K562 (cell line): ENCODE results near the gene SCN7A. TPM values are rescaled to one million over a fixed set of nuclear protein-coding genes. Genes with fewer than 3 reads are reported as not detected.

ENCODE experiments used
- ATAC-seq: fragments of 200-7000 bp; cut with Tn5 transposase; 3 replicates; pipeline ENCODE4 v1.9.1; 2020; ENCODE audit warnings: moderate library complexity
- BruUV-seq: library from RNA; stranded (reverse); fragments of 400-500 nt; replicated peaks from 2 replicates; lab custom pipeline; 2021; lab: Mats Ljungman, UMichigan
- CTCF ChIA-PET: fragments of 300-600 bp; formaldehyde crosslinking; extraction: SDS; loops from one replicate; lab custom pipeline; 2021; ENCODE audit warnings: low intra/inter-chr PET ratio; lab: Yijun Ruan, JAX
- POLR2A ChIA-PET: fragments of 300-600, 350-650 bp; sonication (Branson Sonifier 250); formaldehyde crosslinking; extraction: SDS; loops from one replicate; lab custom pipeline; 2021; ENCODE audit warnings: antibody characterized with exemption, inconsistent platforms; lab: Yijun Ruan, JAX
- DNase-seq, 4 experiments: peaks; one replicate each; pipeline versions ENCODE4 v3.0.0 to v3.0.0-alpha.2; 2011 to 2018; ENCODE audit warnings: low spot score in 3 of 4, mixed read lengths in 3 of 4; ENCODE audit errors: extremely low read depth in 1 of 4
- FAIRE-seq: peaks from 2 replicates; lab custom pipeline; 2011; peaks lifted over from hg19 to GRCh38; lab: Jason Lieb, UNC
- H2AFZ ChIP-seq: 2 replicates; pipeline ENCODE4 v1.6.0; 2011; ENCODE audit warnings: low read depth, low read length, control low read depth, inconsistent platforms
- H3K27ac ChIP-seq: fragments of 200-600 bp; 3 replicates; pipeline ENCODE4 v1.8.0; 2011; ENCODE audit warnings: low read depth, mild to moderate bottlenecking, control low read depth, inconsistent platforms, low read length, moderate library complexity, mixed read lengths; ENCODE audit errors: extremely low read depth
- H3K27me3 ChIP-seq, 2 experiments: fragments of 300-600 bp in 1 of 2; 2 replicates in 1 of 2; 3 replicates in 1 of 2; pipeline versions ENCODE4 v1.6.0 to v1.8.0; 2011; ENCODE audit warnings: inconsistent platforms in 2 of 2, low read length in 2 of 2, mild to moderate bottlenecking in 1 of 2, mixed read lengths in 1 of 2, moderate library complexity in 1 of 2; ENCODE audit not compliant: control insufficient read depth in 2 of 2, insufficient read depth in 2 of 2
- H3K36me3 ChIP-seq: fragments of 300-600 bp; 3 replicates; pipeline ENCODE4 v1.8.0; 2011; ENCODE audit warnings: mild to moderate bottlenecking, low read length, inconsistent platforms; ENCODE audit not compliant: control insufficient read depth, insufficient read depth
- H3K4me1 ChIP-seq, 2 experiments: fragments of 200-600 bp in 1 of 2; replicated peaks in 1 of 2; 2 replicates in 1 of 2; 3 replicates in 1 of 2; pipeline versions ENCODE4 v1.5.1 to v1.8.0; 2011; ENCODE audit warnings: inconsistent platforms in 2 of 2, low read length in 2 of 2, mild to moderate bottlenecking in 1 of 2, mixed read lengths in 1 of 2, moderate library complexity in 1 of 2; ENCODE audit not compliant: control insufficient read depth in 2 of 2, insufficient read depth in 2 of 2
- H3K4me2 ChIP-seq: 2 replicates; pipeline ENCODE4 v1.6.1; 2011; ENCODE audit warnings: low read length, control low read depth, inconsistent platforms, mixed read lengths; ENCODE audit not compliant: insufficient read depth
- H3K4me3 ChIP-seq: fragments of 200-600 bp; sonication (generic), shearing (Covaris generic); 2 replicates; pipeline ENCODE4 v1.5.1; 2016; ENCODE audit warnings: control low read depth, inconsistent platforms
- H3K79me2 ChIP-seq: fragments of 200-600 bp; 3 replicates; pipeline ENCODE4 v1.8.0; 2011; ENCODE audit warnings: low read length, inconsistent platforms; ENCODE audit not compliant: control insufficient read depth, insufficient read depth
- H3K9ac ChIP-seq, 2 experiments: 2 replicates each; pipeline versions ENCODE4 v1.6.0 to v1.6.1; 2011; ENCODE audit warnings: low read depth in 2 of 2, low read length in 2 of 2, control low read depth in 1 of 2, inconsistent platforms in 1 of 2, mild to moderate bottlenecking in 1 of 2, mixed read lengths in 1 of 2; ENCODE audit not compliant: insufficient read depth in 1 of 2
- H3K9me1 ChIP-seq: one replicate; pipeline ENCODE4 v1.6.0; 2011; ENCODE audit warnings: inconsistent platforms, mild to moderate bottlenecking, low read length, moderate library complexity; ENCODE audit not compliant: control insufficient read depth, insufficient read depth
- H3K9me3 ChIP-seq: replicated peaks from 2 replicates; pipeline ENCODE4 v1.5.1; 2011; ENCODE audit warnings: low read depth, low read length, inconsistent platforms; ENCODE audit not compliant: control insufficient read depth, insufficient read depth
- H4K20me1 ChIP-seq: replicated peaks from 2 replicates; pipeline ENCODE4 v1.6.1; 2011; ENCODE audit warnings: low read length, inconsistent platforms, mixed read lengths; ENCODE audit not compliant: control insufficient read depth, insufficient read depth
- BRCA1 ChIP-seq, 2 experiments: fragments of 450-650 bp in 1 of 2; sonication (generic) in 1 of 2; formaldehyde crosslinking in 1 of 2; IDR thresholded peaks; 2 replicates each; pipeline versions ENCODE4 v1.5.0 to v1.6.1; 2017 to 2020; ENCODE audit warnings: mild to moderate bottlenecking in 1 of 2, missing genetic modification reagents in 1 of 2
- ELF1 ChIP-seq: fragments of 200-800 bp; sonication (Bioruptor generic); IDR thresholded peaks from 2 replicates; pipeline ENCODE4 v1.6.1; 2016; ENCODE audit warnings: missing genetic modification characterization, missing compliant biosample characterization
- GTF2E2 ChIP-seq: fragments of 200-800 bp; sonication (Bioruptor generic); IDR thresholded peaks from 2 replicates; pipeline ENCODE4 v1.6.1; 2016; ENCODE audit warnings: missing genetic modification characterization, missing compliant biosample characterization
- HDAC1 ChIP-seq, 2 experiments: fragments of 450-650 bp; IDR thresholded peaks; 2 replicates each; pipeline ENCODE4 v1.6.1; 2016 to 2017; ENCODE audit warnings: inconsistent platforms in 1 of 2, mild to moderate bottlenecking in 1 of 2, moderate library complexity in 1 of 2
- KDM1A ChIP-seq, 2 experiments: fragments of 450-650 bp; IDR thresholded peaks; 2 replicates each; pipeline ENCODE4 v1.6.1; 2016; ENCODE audit warnings: mild to moderate bottlenecking in 2 of 2
- MIER1 ChIP-seq: fragments of 450-650 bp; IDR thresholded peaks from 2 replicates; pipeline ENCODE4 v1.6.1; 2016; ENCODE audit warnings: antibody characterized with exemption, mild to moderate bottlenecking, low read depth
- NR2C1 ChIP-seq, 2 experiments: fragments of 450-650 bp; IDR thresholded peaks; 2 replicates each; pipeline ENCODE4 v1.6.1; 2017; ENCODE audit warnings: mild to moderate bottlenecking in 2 of 2, antibody characterized with exemption in 1 of 2, inconsistent platforms in 1 of 2, missing compliant biosample characterization in 1 of 2, missing genetic modification characterization in 1 of 2
- NR2C2 ChIP-seq, 2 experiments: fragments of 200-800 bp in 1 of 2; sonication (Bioruptor generic) in 1 of 2; sonication (generic) in 1 of 2; formaldehyde crosslinking in 1 of 2; IDR thresholded peaks; 2 replicates each; pipeline versions ENCODE4 v1.6.1 to v1.8.0; 2016 to 2022; ENCODE audit warnings: mild to moderate bottlenecking in 1 of 2, missing compliant biosample characterization in 1 of 2, missing genetic modification characterization in 1 of 2, missing genetic modification reagents in 1 of 2
- TOE1 ChIP-seq, 2 experiments: fragments of 450-650 bp in 1 of 2; sonication (generic) in 1 of 2; formaldehyde crosslinking in 1 of 2; IDR thresholded peaks; 2 replicates each; pipeline versions ENCODE4 v1.7.1 to v1.8.0; 2016 to 2022; ENCODE audit warnings: borderline replicate concordance in 2 of 2, mild to moderate bottlenecking in 2 of 2, antibody characterized with exemption in 1 of 2, inconsistent platforms in 1 of 2, low read depth in 1 of 2, missing genetic modification reagents in 1 of 2, moderate library complexity in 1 of 2
- ZEB2 ChIP-seq: fragments of 450-650 bp; IDR thresholded peaks from 2 replicates; pipeline ENCODE4 v1.6.1; 2016
- ZNF174 ChIP-seq: fragments of 250-450 bp; sonication (Bioruptor Pico); IDR thresholded peaks from 2 replicates; pipeline ENCODE4 v1.4.0; 2020; ENCODE audit warnings: mild to moderate bottlenecking
- ZNF3 ChIP-seq: fragments of 250-450 bp; sonication (Bioruptor Pico); IDR thresholded peaks from 2 replicates; pipeline ENCODE4 v1.5.0; 2021; ENCODE audit warnings: mild to moderate bottlenecking, moderate library complexity
- ZNF644 ChIP-seq: fragments of 200-800 bp; sonication (Bioruptor generic); IDR thresholded peaks from 2 replicates; pipeline ENCODE4 v1.6.1; 2016; ENCODE audit warnings: low read depth, missing genetic modification characterization, missing compliant biosample characterization
- WGBS: fragments of 100-300 bp; shearing (Covaris generic); methylation state at CpG from one replicate; pipeline ENCODE4 v1.1.6; 2016; ENCODE audit warnings: low coverage, mixed read lengths; ENCODE audit not compliant: insufficient coverage; ENCODE audit errors: missing lambda C conversion rate; 5-methylcytosine and 5-hydroxymethylcytosine counted together
- in situ Hi-C: fragments of 300-500 bp; cut with MboI; formaldehyde crosslinking; loops from 4 replicates; pipeline ENCODE4 v1.15.0; 2018; ENCODE audit warnings: inconsistent platforms, mixed read lengths
- intact Hi-C: fragments of 100-400 bp; cut with micrococcal nuclease; formaldehyde crosslinking; loops from 2 replicates; pipeline ENCODE4 v1.14.2; 2022
- polyA plus RNA-seq, 8 experiments: library from polyadenylated mRNA; depleted of rRNA in 4 of 8; stranded (reverse) in 5 of 8; unstranded in 3 of 8; fragments of >200 nt; fragmentation: Nextera tagmentation in 2 of 8; fragmentation: Illumina TruSeq in 1 of 8; extraction: Ambion mirVana in 2 of 8; extraction: Trizol in 1 of 8; gene quantifications; 2 replicates each; pipeline versions ENCODE4 v1.2.1 to v1.2.3, GENCODE V29; 2011 to 2014; ENCODE audit warnings: inconsistent platforms in 1 of 8, missing spikeins in 1 of 8
- total RNA-seq, 7 experiments: library from RNA; depleted of rRNA in 6 of 7; stranded (reverse); fragments of >200 nt in 6 of 7; fragmentation: Illumina TruSeq in 2 of 7; extraction: Trizol in 2 of 7; gene quantifications; 2 replicates each; pipeline versions ENCODE4 v1.2.1 to v1.2.3, GENCODE V29; 2011 to 2021; ENCODE audit warnings: low replicate concordance in 1 of 7

Gene SCN7A
- total and polyA plus RNA-seq, 9 of the 15 experiments (the other 6 are each of a cell fraction or from before 2014, with no cell fraction given), result under 0.01 to 0.05 (median 0.03) TPM; not detected in 3

DNA sequence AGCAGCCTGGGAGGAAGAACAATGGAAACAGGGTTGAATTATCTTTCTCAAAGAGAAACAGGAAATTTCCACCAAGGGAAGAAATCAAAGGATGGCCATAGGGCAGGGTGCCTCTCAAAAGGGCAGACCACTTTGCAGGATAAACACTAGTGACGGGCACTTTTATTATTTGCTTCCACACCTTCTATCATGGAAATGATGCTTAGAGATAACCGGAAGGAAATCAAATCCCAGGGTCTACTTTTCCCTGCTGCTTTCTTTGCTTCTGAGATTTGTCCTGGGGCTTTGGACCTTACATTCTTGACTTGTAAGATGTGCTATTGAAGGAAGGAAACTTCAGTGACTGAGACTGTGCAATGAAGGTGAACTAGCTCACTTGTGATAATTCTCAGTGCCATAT lies 117.2 kb downstream of the SCN7A start:
- TF ChIP-seq NR2C2 (CRISPR knock-in tag; IDR thresholded peaks at IDR 0.05) (no peak), NR2C2 (tag; IDR thresholded peaks at IDR 0.05) (no peak), ZNF174 (no peak), KDM1A (IDR thresholded peaks at IDR 0.05) (peak; percentile 51 to 53; a peak in 3 of 4 replicates), HDAC1 (IDR thresholded peaks at IDR 0.05) (0 out of 4 replicates have a peak, but pooled peaks of 1 of the 2 experiments have one; percentile 22)
- no TSS peak for BruUV-seq
- 6% methylated on average over 2 of the region's 2 CpGs for WGBS

DNA sequence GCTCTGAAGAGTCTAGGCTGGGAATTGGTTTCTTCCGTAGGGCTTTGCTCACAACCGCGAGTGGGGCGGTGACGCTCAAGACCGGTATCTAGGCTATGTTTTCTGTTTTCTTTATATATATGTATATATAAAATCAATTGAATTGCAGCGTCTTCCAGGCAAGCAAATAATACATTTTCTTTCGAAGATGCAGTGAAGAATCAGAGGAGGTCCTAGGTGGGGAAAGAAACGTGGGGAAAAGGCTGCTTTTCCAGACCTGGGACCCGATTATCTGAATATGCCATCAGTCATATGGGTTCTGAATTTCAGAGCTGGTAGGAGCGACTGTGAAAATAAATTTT lies 117.6 kb downstream of the SCN7A start:
- Histone ChIP-seq H3K4me2 (peak overlapping the region; percentile 94), H3K9me3 (no peaks in the 10 kb centered on the region), H3K27ac (peak overlapping the region; percentile 83), H3K27me3 (no peaks in the 10 kb centered on the region), H2AFZ (peak overlapping the region; percentile 91), H3K4me1 (peaks cover 4 to 30% of the 10 kb centered on the region in 2 experiments; a peak in 4 of 5 replicates), H4K20me1 (no peaks in the 10 kb centered on the region), H3K36me3 (no peaks in the 10 kb centered on the region), H3K9ac (peak overlapping the region; percentile 65 to 89), H3K9me1 (no peaks in the 10 kb centered on the region), H3K4me3 (peak overlapping the region; percentile 62), H3K79me2 (peaks cover 36% of the 10 kb centered on the region)
- in situ Hi-C loops (no loop called here), intact Hi-C loops (loop anchor here (1.0 to 10.0 kb wide), 4 partner anchors 12 to 1568 kb away; no protein-coding TSS in a partner anchor)
- ATAC-seq (no peak), FAIRE-seq (no peak), DNase-seq (peak in 1 of 4 experiments; percentile 13)
- CTCF ChIA-PET, result no interaction called here
- POLR2A ChIA-PET, result interaction anchor here (0.6 to 2.3 kb wide), 13 partner anchors 10 to 1562 kb away, joined by 3 to 11 read pairs (median 3); no protein-coding TSS in a partner anchor
- TSS peak; percentile 89 for BruUV-seq
- WGBS, result 0% methylated on average over 11 of the region's 11 CpGs
- TF ChIP-seq ELF1 (tag) (0 out of 2 replicates have a peak, but pooled peaks have one; percentile 6), MIER1 (0 out of 2 replicates have a peak, but pooled peaks have one; percentile 26), GTF2E2 (tag) (peak; percentile 75; the same call in 1 of the 2 replicates), ZNF644 (tag) (0 out of 2 replicates have a peak, but pooled peaks have one; percentile 18), ZNF3 (CRISPR knock-in tag) (0 out of 2 replicates have a peak, but pooled peaks have one; percentile 50), NR2C1 (IDR thresholded peaks at IDR 0.05) (no peak), NR2C1 (tag; IDR thresholded peaks at IDR 0.05) (peak; percentile 2; the same call in 1 of the 2 replicates), ZEB2 (0 out of 2 replicates have a peak, but pooled peaks have one; percentile 1), TOE1 (IDR thresholded peaks at IDR 0.05; ENCODE audit: borderline replicate concordance) (0 out of 2 replicates have a peak, but pooled peaks have one; percentile 6), TOE1 (CRISPR knock-in tag; IDR thresholded peaks at IDR 0.05; ENCODE audit: borderline replicate concordance, low read depth) (no peak), BRCA1 (IDR thresholded peaks at IDR 0.05) (no peak), BRCA1 (CRISPR knock-in tag; IDR thresholded peaks at IDR 0.05) (no peak)

More for the DNA sequence above, 117.2 kb downstream of the SCN7A start:
- H3K36me3 ChIP-seq, result no peaks in the 10 kb centered on the region
- DNase-seq, result no peak
- ATAC-seq, result no peak
- FAIRE-seq, result no peak
- H3K9ac ChIP-seq, result peak overlapping the region; percentile 65 to 89; a peak in 3 of 4 replicates
- H2AFZ ChIP-seq, result peak overlapping the region; percentile 91
- ChIA-PET POLR2A (interaction anchor here (0.6 to 2.3 kb wide), 8 partner anchors 11 to 1561 kb away, joined by 3 to 11 read pairs (median 3); no protein-coding TSS in a partner anchor), CTCF (no interaction called here)
- H3K27me3 ChIP-seq, result no peaks in the 10 kb centered on the region
- intact Hi-C loops, result loop anchor here (1.0 to 10.0 kb wide), 4 partner anchors 13 to 1568 kb away; no protein-coding TSS in a partner anchor
- H3K4me1 ChIP-seq, result peaks cover 4 to 30% of the 10 kb centered on the region in 2 experiments; a peak in 4 of 5 replicates
- peaks cover 33% of the 10 kb centered on the region for H3K79me2 ChIP-seq
- H3K9me1 ChIP-seq, result no peaks in the 10 kb centered on the region
- peak overlapping the region; percentile 94 for H3K4me2 ChIP-seq
- H3K4me3 ChIP-seq, result peak overlapping the region; percentile 62
- no peaks in the 10 kb centered on the region for H4K20me1 ChIP-seq
- peak overlapping the region; percentile 83 for H3K27ac ChIP-seq
- H3K9me3 ChIP-seq, result no peaks in the 10 kb centered on the region
- in situ Hi-C loops, result no loop called here
